Measurements from ENCODE around the gene ADM5.

DNA sequence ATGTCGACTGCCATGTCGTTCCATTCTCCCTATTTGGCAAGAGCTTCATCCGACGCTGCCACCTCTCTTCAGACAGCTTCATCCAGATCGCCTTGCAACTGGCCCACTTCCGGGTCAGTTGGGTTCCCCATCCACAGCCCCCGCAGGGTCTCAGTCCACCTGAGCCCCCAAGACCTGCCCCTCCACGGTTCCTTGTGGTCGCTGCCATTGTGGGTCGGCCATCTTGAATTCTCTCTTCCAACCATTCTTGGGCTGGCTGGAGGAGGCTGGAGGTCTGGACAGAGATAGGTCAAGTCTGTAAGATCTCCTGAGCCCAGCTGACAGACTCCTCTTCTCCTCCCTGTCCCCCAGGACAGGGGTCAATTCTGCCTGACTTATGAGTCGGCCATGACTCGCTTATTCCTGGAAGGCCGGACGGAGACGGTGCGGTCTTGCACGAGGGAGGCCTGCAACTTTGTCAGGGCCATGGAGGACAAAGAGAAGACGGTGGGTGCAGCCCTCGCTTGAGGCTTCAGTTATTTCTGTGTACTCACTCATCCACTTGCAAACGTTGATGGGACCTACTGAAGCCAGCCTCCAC is 21.1 kb downstream of the ADM5 start:
- TF ChIP-seq, protein P1, sequence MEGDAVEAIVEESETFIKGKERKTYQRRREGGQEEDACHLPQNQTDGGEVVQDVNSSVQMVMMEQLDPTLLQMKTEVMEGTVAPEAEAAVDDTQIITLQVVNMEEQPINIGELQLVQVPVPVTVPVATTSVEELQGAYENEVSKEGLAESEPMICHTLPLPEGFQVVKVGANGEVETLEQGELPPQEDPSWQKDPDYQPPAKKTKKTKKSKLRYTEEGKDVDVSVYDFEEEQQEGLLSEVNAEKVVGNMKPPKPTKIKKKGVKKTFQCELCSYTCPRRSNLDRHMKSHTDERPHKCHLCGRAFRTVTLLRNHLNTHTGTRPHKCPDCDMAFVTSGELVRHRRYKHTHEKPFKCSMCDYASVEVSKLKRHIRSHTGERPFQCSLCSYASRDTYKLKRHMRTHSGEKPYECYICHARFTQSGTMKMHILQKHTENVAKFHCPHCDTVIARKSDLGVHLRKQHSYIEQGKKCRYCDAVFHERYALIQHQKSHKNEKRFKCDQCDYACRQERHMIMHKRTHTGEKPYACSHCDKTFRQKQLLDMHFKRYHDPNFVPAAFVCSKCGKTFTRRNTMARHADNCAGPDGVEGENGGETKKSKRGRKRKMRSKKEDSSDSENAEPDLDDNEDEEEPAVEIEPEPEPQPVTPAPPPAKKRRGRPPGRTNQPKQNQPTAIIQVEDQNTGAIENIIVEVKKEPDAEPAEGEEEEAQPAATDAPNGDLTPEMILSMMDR (IDR thresholded peaks at IDR 0.05): no peak
- no peak for TF ChIP-seq POLR2A (IDR thresholded peaks at IDR 0.05)

All from thyroid gland (tissue), 4 donors.